ENCODE results near the gene SEPTIN8.

The SEPTIN8 gene

DNA sequence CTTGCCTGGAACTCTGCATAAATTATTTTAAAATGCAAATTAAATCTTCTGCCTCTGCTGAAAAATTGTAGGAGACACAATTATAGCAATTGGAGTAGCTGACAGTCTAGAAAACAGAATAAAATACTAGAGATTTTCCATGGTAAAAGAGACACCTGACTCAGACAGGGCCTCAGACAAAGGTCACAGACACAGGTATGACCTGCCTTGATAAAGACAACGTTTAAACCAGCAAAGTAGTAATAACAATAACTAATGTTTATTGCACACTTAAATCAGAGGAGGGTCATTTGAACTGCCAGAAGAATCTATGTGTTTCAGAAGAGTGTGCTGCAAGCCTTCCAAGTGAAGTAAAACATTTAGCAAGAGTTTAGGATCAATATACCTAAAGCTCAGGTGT is 40.0 kb upstream of the SEPTIN8 start:
- Mint-ChIP-seq H3K4me3 (no peak overlapping the region), H3K27ac (no peak overlapping the region), H3K27me3 (peaks cover 14 to 37% of the 10 kb centered on the region in 2 donors), H3K4me1 (ENCODE audit: low read depth in 2 of 2) (peaks cover 8 to 12% of the 10 kb centered on the region in 2 donors), H3K9me3 (no peaks in the 10 kb centered on the region), H3K36me3 (ENCODE audit: insufficient read depth) (no peaks in the 10 kb centered on the region)
- DNase-seq: no peak
- ATAC-seq (replicated peaks): no peak

DNA sequence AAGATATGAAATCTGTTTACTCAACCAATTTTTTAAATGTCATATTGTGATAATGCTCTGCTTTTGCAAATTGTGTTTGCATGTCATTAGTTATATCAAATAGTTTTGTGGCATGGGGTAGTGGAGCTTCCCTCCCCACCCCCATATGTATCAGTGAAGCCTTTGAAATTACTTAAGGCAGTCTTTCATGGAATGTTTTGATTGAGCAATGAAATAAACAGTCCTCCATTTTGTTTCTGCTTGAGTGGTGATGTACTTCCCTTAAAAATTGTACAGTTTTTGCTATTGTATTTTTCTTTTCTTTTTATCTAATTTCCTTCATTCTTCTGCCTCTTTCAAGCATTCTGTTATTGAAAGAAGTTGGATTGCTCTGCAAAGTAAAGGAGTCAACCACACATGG is 39.5 kb upstream of the SEPTIN8 start:
- Mint-ChIP-seq H3K9me3 (no peaks in the 10 kb centered on the region), H3K4me3 (no peak overlapping the region), H3K4me1 (ENCODE audit: low read depth in 2 of 2) (peaks cover 8 to 12% of the 10 kb centered on the region in 2 donors), H3K27ac (no peak overlapping the region), H3K36me3 (ENCODE audit: insufficient read depth) (no peaks in the 10 kb centered on the region), H3K27me3 (peaks cover 19 to 37% of the 10 kb centered on the region in 2 donors)
- DNase-seq (no peak), ATAC-seq (replicated peaks) (no peak)

GRCh38 chr5:132816083-132816482 is 39.0 kb upstream of the SEPTIN8 start:
- Mint-ChIP-seq H3K4me3 (no peak overlapping the region), H3K4me1 (ENCODE audit: low read depth in 2 of 2) (peaks cover 8 to 12% of the 10 kb centered on the region in 2 donors), H3K27me3 (peaks cover 24 to 41% of the 10 kb centered on the region in 2 donors), H3K36me3 (ENCODE audit: insufficient read depth) (no peaks in the 10 kb centered on the region), H3K9me3 (no peaks in the 10 kb centered on the region), H3K27ac (no peak overlapping the region)
- ATAC-seq (replicated peaks): no peak
- DNase-seq: no peak

DNA sequence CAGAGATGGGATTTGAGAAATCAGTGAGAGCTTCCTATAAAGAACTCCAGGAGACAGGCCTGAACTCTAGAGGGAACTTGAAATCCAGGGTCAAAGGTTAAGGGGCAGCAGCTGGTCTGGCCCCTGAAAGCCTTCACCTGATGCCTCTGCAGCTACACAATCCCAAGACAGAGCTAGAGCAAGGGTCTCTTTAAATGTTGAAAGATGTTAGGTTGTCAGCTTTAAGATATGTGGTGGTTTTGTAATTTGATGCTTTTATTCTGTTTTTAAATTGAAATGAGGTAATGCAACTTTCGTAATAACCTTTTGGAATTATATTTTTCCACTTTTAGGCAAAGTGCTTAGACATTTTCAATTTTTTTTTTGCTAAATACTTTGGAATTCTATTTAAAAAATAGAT is 38.4 kb upstream of the SEPTIN8 start:
- H3K36me3 Mint-ChIP-seq (ENCODE audit: insufficient read depth): no peaks in the 10 kb centered on the region
- H3K4me3 Mint-ChIP-seq: peak overlapping the region; percentile 40 to 66
- DNase-seq: no peak
- no peak overlapping the region for H3K27ac Mint-ChIP-seq
- peaks cover 8 to 12% of the 10 kb centered on the region in 2 donors for H3K4me1 Mint-ChIP-seq (ENCODE audit: low read depth in 2 of 2)
- no peak for ATAC-seq (replicated peaks)
- peaks cover 30 to 45% of the 10 kb centered on the region in 2 donors for H3K27me3 Mint-ChIP-seq
- no peaks in the 10 kb centered on the region for H3K9me3 Mint-ChIP-seq

DNA sequence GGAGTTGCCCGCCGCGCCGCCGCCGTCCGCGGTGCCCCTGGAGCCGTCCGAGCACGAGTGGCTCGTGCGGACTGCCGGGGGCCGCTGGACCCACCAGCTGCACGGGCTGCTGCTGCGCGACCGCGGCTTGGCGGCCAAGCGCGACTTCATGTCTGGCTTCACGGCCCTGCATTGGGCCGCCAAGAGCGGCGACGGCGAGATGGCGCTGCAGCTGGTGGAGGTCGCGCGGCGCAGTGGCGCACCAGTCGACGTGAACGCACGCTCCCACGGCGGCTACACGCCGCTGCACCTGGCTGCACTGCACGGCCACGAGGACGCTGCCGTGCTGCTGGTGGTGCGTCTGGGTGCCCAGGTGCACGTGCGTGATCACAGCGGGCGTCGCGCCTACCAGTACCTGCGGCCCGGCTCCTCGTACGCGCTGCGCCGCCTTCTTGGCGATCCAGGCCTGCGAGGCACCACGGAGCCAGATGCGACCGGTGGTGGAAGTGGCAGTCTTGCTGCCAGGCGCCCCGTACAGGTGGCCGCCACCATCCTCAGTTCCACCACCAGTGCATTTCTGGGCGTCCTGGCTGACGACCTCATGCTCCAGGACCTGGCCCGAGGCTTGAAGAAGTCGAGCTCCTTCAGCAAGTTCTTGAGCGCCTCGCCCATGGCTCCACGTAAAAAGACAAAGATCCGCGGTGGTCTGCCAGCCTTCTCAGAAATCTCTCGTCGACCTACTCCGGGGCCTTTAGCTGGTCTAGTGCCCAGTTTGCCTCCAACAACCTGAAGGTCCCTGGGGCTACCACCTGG is 37.7 kb upstream of the SEPTIN8 start:
- no peak overlapping the region for H3K27ac Mint-ChIP-seq

DNA sequence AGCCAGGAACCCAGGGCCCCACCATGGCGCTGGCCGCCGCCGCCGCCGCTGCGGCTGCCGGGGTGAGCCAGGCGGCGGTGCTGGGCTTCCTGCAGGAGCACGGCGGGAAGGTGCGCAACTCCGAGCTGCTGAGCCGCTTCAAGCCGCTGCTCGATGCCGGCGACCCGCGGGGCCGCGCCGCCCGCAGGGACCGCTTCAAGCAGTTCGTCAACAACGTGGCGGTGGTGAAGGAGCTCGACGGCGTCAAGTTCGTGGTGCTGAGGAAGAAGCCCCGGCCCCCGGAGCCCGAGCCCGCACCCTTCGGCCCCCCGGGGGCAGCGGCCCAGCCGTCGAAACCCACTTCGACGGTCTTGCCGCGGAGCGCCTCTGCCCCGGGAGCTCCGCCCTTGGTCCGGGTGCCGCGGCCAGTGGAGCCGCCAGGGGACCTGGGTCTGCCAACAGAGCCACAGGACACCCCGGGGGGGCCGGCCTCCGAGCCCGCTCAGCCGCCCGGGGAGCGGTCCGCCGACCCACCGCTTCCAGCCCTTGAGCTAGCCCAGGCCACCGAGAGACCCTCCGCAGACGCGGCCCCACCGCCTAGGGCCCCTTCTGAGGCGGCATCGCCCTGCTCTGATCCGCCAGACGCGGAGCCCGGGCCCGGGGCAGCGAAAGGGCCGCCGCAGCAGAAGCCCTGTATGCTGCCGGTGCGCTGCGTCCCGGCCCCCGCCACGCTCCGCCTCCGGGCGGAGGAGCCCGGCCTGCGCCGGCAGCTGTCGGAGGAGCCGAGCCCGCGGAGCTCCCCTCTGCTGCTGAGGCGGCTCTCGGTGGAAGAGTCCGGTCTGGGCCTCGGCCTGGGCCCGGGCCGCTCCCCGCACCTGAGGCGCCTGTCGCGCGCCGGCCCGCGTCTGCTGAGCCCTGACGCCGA is 36.8 kb upstream of the SEPTIN8 start:
- peak; percentile 74 for ATAC-seq (replicated peaks)
- Mint-ChIP-seq H3K9me3 (no peaks in the 10 kb centered on the region), H3K27me3 (peaks cover 38 to 45% of the 10 kb centered on the region in 2 donors), H3K4me1 (ENCODE audit: low read depth in 2 of 2) (peaks cover 4 to 8% of the 10 kb centered on the region in 2 donors), H3K36me3 (ENCODE audit: insufficient read depth) (no peaks in the 10 kb centered on the region), H3K27ac (no peak overlapping the region), H3K4me3 (peak overlapping the region in 1 of 2 donors; percentile 13)
- DNase-seq: peak; percentile 21 to 23 (median 23)

More for the DNA sequence above, 37.7 kb upstream of the SEPTIN8 start:
- Mint-ChIP-seq H3K9me3 (no peaks in the 10 kb centered on the region), H3K4me3 (peak overlapping the region; percentile 40 to 66), H3K4me1 (ENCODE audit: low read depth in 2 of 2) (peaks cover 4 to 8% of the 10 kb centered on the region in 2 donors), H3K27me3 (peaks cover 30 to 45% of the 10 kb centered on the region in 2 donors), H3K36me3 (ENCODE audit: insufficient read depth) (no peaks in the 10 kb centered on the region)
- DNase-seq (no peak), ATAC-seq (replicated peaks) (no peak)

DNA sequence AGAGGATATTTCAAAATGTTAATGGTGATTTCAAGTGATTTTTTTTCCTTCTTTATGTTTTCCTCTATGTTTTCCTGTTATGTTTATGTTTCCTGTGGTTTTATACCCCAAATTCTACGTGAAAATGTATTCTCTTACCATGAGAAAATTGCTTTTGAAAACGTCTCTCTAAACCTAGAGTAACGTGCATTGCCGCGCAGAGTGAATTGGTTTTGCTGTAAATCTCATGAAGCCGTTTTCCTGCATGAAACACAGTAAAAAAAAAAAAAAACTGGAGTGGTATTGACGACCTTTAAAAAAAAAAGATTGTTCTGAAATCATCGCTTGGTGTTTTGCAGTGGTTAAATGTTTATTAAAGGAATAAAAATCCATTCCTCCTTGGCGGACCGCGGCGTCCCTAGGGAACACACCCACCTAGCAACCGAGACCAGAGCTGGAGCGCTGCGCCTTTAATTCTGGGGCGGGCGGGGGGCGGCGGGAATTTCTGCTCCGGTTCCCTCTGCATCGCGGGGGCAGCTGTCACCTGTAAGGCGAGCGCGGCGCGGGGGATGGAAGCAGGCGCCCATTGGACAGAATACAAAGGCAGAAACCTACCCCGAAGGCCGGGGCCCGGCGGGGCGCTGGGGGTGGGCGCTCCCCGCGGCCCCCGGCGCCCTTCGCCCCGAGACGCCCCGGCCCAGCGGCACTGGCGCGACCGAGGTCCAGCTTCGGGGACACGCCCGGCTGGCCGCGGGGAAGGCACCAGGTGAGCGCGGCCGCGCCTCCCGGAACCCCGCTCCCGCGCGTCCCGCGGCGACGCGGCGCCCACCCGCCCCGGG is 36.0 kb upstream of the SEPTIN8 start, which contains the start of gene SOWAHA:
Gene SOWAHA (plus strand): TSS at position 522 of the 818 bp plus-strand sequence. CDS start 320 bp downstream, outside the sequence.
- Mint-ChIP-seq H3K27me3 (peaks cover 43 to 47% of the 10 kb centered on the region in 2 donors), H3K9me3 (no peaks in the 10 kb centered on the region), H3K27ac (no peak within 1 kb of the TSS), H3K4me3 (peak within 1 kb of the TSS; percentile 76 to 77), H3K36me3 (ENCODE audit: insufficient read depth) (no peaks in the 10 kb centered on the region), H3K4me1 (ENCODE audit: low read depth in 2 of 2) (peaks cover 4 to 8% of the 10 kb centered on the region in 2 donors)
- no peak for DNase-seq
- peak; percentile 39 for ATAC-seq (replicated peaks)

- peaks cover 4 to 8% of the 10 kb centered on the region in 2 donors for H3K4me1 Mint-ChIP-seq (ENCODE audit: low read depth in 2 of 2)
- no peaks in the 10 kb centered on the region for H3K36me3 Mint-ChIP-seq (ENCODE audit: insufficient read depth)
- H3K9me3 Mint-ChIP-seq: no peaks in the 10 kb centered on the region
- H3K4me3 Mint-ChIP-seq: peak overlapping the region; percentile 76 to 77
- H3K27ac Mint-ChIP-seq: no peak overlapping the region
- ATAC-seq (replicated peaks): no peak
- DNase-seq: no peak
- H3K27me3 Mint-ChIP-seq: peaks cover 43 to 53% of the 10 kb centered on the region in 2 donors
These were observed 35.2 kb upstream of the SEPTIN8 start for GRCh38 chr5:132812123-132812765.

DNA sequence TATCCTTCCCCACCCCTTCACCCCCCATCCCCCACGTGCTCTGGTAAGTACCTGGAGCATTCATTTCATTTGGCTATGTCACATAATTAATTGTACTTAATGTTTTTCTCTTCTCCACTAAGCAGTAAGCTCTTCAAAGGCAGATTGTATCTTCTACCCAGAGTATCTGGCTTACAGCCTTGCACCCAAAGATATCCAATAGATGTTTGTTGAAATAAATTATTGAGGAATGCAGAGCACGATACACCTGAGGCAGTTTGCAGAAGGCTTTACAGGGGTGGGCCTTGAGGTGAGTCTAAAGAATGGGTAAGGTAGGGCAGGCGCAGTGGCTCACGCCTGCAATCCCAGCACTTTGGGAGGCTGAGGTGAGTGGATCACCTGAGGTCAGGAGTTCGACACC is 33.6 kb upstream of the SEPTIN8 start:
- H3K4me3 Mint-ChIP-seq: no peak overlapping the region
- DNase-seq: no peak
- H3K27ac Mint-ChIP-seq: no peak overlapping the region
- no peaks in the 10 kb centered on the region for H3K9me3 Mint-ChIP-seq
- H3K36me3 Mint-ChIP-seq (ENCODE audit: insufficient read depth): no peaks in the 10 kb centered on the region
- peaks cover 4 to 8% of the 10 kb centered on the region in 2 donors for H3K4me1 Mint-ChIP-seq (ENCODE audit: low read depth in 2 of 2)
- peaks cover 44 to 68% of the 10 kb centered on the region in 2 donors for H3K27me3 Mint-ChIP-seq
- ATAC-seq (replicated peaks): no peak

DNA sequence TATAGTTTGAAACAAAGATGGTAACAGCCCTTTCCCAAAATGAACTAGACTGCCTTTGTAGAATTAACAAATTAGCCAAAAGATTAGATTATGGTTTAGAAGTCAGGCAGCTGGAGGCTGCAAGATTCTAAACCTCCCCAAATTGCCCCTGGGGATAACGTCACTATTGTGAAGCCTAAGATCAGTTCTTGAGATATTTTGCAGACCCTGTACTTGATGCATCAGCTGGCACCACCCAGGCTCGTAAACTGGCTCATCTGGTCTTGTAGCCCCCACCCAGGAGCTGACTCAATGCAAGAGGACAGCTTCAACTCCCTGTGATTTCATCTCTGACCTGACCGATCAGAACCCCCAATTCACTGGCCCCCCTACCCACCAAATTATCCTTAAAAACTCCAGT is 31.8 kb upstream of the SEPTIN8 start:
- no peak overlapping the region for H3K27ac Mint-ChIP-seq
- H3K9me3 Mint-ChIP-seq: no peaks in the 10 kb centered on the region
- DNase-seq (no peak), ATAC-seq (replicated peaks) (no peak)
- H3K36me3 Mint-ChIP-seq (ENCODE audit: insufficient read depth): no peaks in the 10 kb centered on the region
- peaks cover 4 to 8% of the 10 kb centered on the region in 2 donors for H3K4me1 Mint-ChIP-seq (ENCODE audit: low read depth in 2 of 2)
- peaks cover 61 to 86% of the 10 kb centered on the region in 2 donors for H3K27me3 Mint-ChIP-seq
- H3K4me3 Mint-ChIP-seq: no peak overlapping the region

GRCh38 chr5:132808448-132808847 is 31.4 kb upstream of the SEPTIN8 start:
- H3K4me1 Mint-ChIP-seq (ENCODE audit: low read depth in 2 of 2): peaks cover 4 to 8% of the 10 kb centered on the region in 2 donors
- H3K9me3 Mint-ChIP-seq: no peaks in the 10 kb centered on the region

GRCh38 chr5:132807163-132807838 is 30.3 kb upstream of the SEPTIN8 start:
- no peaks in the 10 kb centered on the region for H3K36me3 Mint-ChIP-seq (ENCODE audit: insufficient read depth)
- no peak overlapping the region for H3K4me3 Mint-ChIP-seq
- H3K9me3 Mint-ChIP-seq: no peaks in the 10 kb centered on the region
- H3K27ac Mint-ChIP-seq: no peak overlapping the region
- H3K4me1 Mint-ChIP-seq (ENCODE audit: low read depth in 2 of 2): peaks cover 0 to 2% of the 10 kb centered on the region in 2 donors
- ATAC-seq (replicated peaks): no peak
- no peak for DNase-seq
- H3K27me3 Mint-ChIP-seq: peaks cover 69 to 94% of the 10 kb centered on the region in 2 donors

More at GRCh38 chr5:132808448-132808847, 31.4 kb upstream of the SEPTIN8 start:
- Mint-ChIP-seq H3K4me3 (no peak overlapping the region), H3K27ac (no peak overlapping the region), H3K27me3 (peaks cover 66 to 90% of the 10 kb centered on the region in 2 donors), H3K36me3 (ENCODE audit: insufficient read depth) (no peaks in the 10 kb centered on the region)
- no peak for ATAC-seq (replicated peaks)
- no peak for DNase-seq
